H1 (cell line): ENCODE data around the gene KIAA0513. TPM values are rescaled to one million over a fixed set of nuclear protein-coding genes. Genes with fewer than 3 reads are reported as not detected.
A peak's percentile ranks its signal among the peaks of the same experiment; 100 is the strongest.

ENCODE experiments used
- ASH2L ChIP-seq: fragments of 200-600, 300-600 bp; sonication (generic); IDR thresholded peaks from one replicate; pipeline ENCODE4 v1.7.1; 2017; ENCODE audit warnings: low read length
- BACH1 ChIP-seq: IDR thresholded peaks from 2 replicates; pipeline ENCODE4 v1.6.1; 2012; ENCODE audit warnings: low read length, improper control_type of control experiment
- CHD1 ChIP-seq: IDR thresholded peaks from 2 replicates; pipeline ENCODE4 v1.6.1; 2012; ENCODE audit warnings: low read depth, low read length, improper control_type of control experiment
- CHD7 ChIP-seq: fragments of 300-600 bp; sonication (generic); IDR thresholded peaks from 2 replicates; pipeline ENCODE4 v1.7.1; 2012; ENCODE audit warnings: low read length, moderate library complexity, mild to moderate bottlenecking, inconsistent platforms; ENCODE audit not compliant: insufficient replicate concordance
- CTBP2 ChIP-seq: IDR thresholded peaks from 2 replicates; pipeline ENCODE4 v1.7.0; 2011; ENCODE audit warnings: borderline replicate concordance, mild to moderate bottlenecking, moderate library complexity, mixed read lengths, low read length; ENCODE audit not compliant: insufficient read depth, insufficient read length
- EP300 ChIP-seq, 2 experiments: IDR thresholded peaks; 1 replicate in 1 of 2; 2 replicates in 1 of 2; pipeline ENCODE4 v1.6.1; 2011 to 2012; ENCODE audit warnings: low read depth in 2 of 2, low read length in 2 of 2, mild to moderate bottlenecking in 2 of 2, borderline replicate concordance in 1 of 2, inconsistent platforms in 1 of 2, moderate library complexity in 1 of 2
- NRF1 ChIP-seq: IDR thresholded peaks from 2 replicates; pipeline ENCODE4 v1.6.1; 2011; ENCODE audit warnings: mild to moderate bottlenecking, low read depth, low read length, improper control_type of control experiment
- POU5F1 ChIP-seq: IDR thresholded peaks from 2 replicates; pipeline ENCODE4 v1.6.1; 2011; ENCODE audit warnings: low read depth, mild to moderate bottlenecking, low read length, moderate library complexity
- SIRT6 ChIP-seq: IDR thresholded peaks from one replicate; pipeline ENCODE4 v1.7.1; 2012; ENCODE audit warnings: low read length, inconsistent platforms
- polyA plus RNA-seq, 7 experiments: library from polyadenylated mRNA; depleted of rRNA in 3 of 7; stranded (reverse) in 5 of 7; unstranded in 2 of 7; fragments of >200 nt in 5 of 7; fragments of 200-250 nt in 2 of 7; gene quantifications; 1 replicate in 5 of 7; 2 replicates in 1 of 7; 4 replicates in 1 of 7; pipeline versions ENCODE4 v1.2.1 to v1.2.3, GENCODE V29; 2011 to 2013; ENCODE audit warnings: missing spikeins in 2 of 7, mixed read lengths in 2 of 7
- total RNA-seq: library from RNA; stranded (reverse); fragmentation: NEBNext Ultra II Directional; extraction: Animal tissue kit (Norgen Biotek cat#: 25700); gene quantifications from 2 replicates; pipeline ENCODE4 v1.2.1, GENCODE V29; 2021
- TF ChIP-seq, protein P1 (sequence below): IDR thresholded peaks from 2 replicates; pipeline ENCODE4 v1.6.1; 2011; ENCODE audit warnings: low read length, improper control_type of control experiment

Gene KIAA0513
- total and polyA plus RNA-seq, 2 of the 8 experiments (the other 6 are each of a cell fraction or from before 2014, with no cell fraction given): 2.1 to 6.1 TPM

DNA sequence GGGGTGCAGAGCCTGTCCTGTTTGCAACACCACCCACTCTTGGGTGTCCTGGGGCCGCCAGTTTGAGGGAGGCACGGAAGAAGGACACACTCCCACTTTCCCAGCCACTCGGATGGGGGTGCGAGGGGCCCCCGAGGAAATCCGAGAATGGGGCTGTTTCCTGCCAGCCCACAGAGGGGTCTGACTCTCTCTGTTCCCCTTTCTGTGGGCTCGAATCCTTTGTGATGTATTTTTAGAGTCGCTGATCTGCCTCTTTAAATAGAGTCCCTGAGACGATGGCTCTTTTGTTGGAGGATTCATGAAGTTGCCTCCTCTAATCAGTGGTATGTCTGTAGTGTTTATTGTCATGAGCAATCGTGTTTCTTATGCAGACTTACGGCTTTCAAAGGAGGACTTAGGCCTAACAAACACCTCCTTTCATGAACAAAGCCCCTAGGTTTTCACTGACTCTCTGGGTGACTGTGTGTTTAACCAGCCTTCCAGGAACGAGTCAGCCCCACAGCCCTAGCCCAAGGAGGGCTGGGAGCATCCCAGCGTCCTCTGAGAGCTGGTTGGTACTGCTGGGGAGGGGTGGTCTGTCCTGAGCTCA is 55.5 kb downstream of the KIAA0513 start (continued):
- TF ChIP-seq CHD7 (peak; percentile 79), SIRT6 (no peak), POU5F1 (peak; percentile 95), BACH1 (peak; percentile 55), CHD1 (no peak), CTBP2 (no peak), EP300 (IDR thresholded peaks at IDR 0.05; ENCODE audit: borderline replicate concordance in 1 of 2, low read depth in 2 of 2, low read length in 2 of 2) (peak in 1 of 2 experiments; percentile 80; a peak in 1 of 3 replicates), NRF1 (no peak), ASH2L (peak; percentile 68)
- TF ChIP-seq, protein P1, sequence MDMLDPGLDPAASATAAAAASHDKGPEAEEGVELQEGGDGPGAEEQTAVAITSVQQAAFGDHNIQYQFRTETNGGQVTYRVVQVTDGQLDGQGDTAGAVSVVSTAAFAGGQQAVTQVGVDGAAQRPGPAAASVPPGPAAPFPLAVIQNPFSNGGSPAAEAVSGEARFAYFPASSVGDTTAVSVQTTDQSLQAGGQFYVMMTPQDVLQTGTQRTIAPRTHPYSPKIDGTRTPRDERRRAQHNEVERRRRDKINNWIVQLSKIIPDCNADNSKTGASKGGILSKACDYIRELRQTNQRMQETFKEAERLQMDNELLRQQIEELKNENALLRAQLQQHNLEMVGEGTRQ: no peak
